Lung (tissue), 12 donors: Measurements from ENCODE around the gene MOB3C. TPM values are rescaled to one million over a fixed set of nuclear protein-coding genes. Genes with fewer than 3 reads are reported as not detected.

ENCODE experiments used
- ATAC-seq: fragments of 200-7000 bp; cut with Tn5 transposase; one replicate; pipeline ENCODE4 v1.9.1; 2020; ENCODE audit warnings: moderate number of reproducible peaks; ENCODE audit not compliant: insufficient read depth, low FRiP score
- DNase-seq, 3 donors: peaks; one replicate each; pipeline ENCODE4 v3.0.0-alpha.2; 2013 to 2017
- H3K27ac ChIP-seq, 2 donors: one replicate each; pipeline ENCODE4 v1.5.1; 2013; ENCODE audit warnings: mild to moderate bottlenecking in 2 of 2, moderate library complexity in 2 of 2, control low read depth in 1 of 2, inconsistent platforms in 1 of 2, low read depth in 1 of 2, low read length in 1 of 2
- H3K27me3 ChIP-seq, 3 donors: one replicate each; pipeline ENCODE4 v1.5.1; 2013; ENCODE audit warnings: low read length in 2 of 3; ENCODE audit not compliant: control insufficient read depth in 3 of 3, insufficient read depth in 3 of 3
- H3K36me3 ChIP-seq, 4 donors: one replicate each; pipeline ENCODE4 v1.5.1; 2013; ENCODE audit warnings: low read length in 4 of 4, mild to moderate bottlenecking in 1 of 4, moderate library complexity in 1 of 4; ENCODE audit not compliant: control insufficient read depth in 4 of 4, insufficient read depth in 4 of 4
- H3K4me1 ChIP-seq, 5 donors: one replicate each; pipeline ENCODE4 v1.5.1; 2013; ENCODE audit warnings: low read length in 5 of 5, mild to moderate bottlenecking in 2 of 5, moderate library complexity in 1 of 5; ENCODE audit not compliant: control insufficient read depth in 5 of 5, insufficient read depth in 5 of 5
- H3K4me3 ChIP-seq: one replicate; pipeline ENCODE4 v1.5.1; 2013; ENCODE audit warnings: mild to moderate bottlenecking, control low read depth, moderate library complexity
- H3K9ac ChIP-seq, 2 donors: one replicate each; pipeline ENCODE4 v1.5.1; 2013; ENCODE audit warnings: low read length in 2 of 2, control low read depth in 1 of 2; ENCODE audit not compliant: insufficient read depth in 1 of 2
- H3K9me3 ChIP-seq, 4 donors: one replicate each; pipeline ENCODE4 v1.5.1; 2013; ENCODE audit warnings: low read length in 3 of 4, mild to moderate bottlenecking in 1 of 4, moderate library complexity in 1 of 4; ENCODE audit not compliant: control insufficient read depth in 4 of 4, insufficient read depth in 3 of 4
- WGBS, 2 donors: extraction: QIAGEN DNeasy Blood & Tissue Kit; methylation state at CpG; one replicate each; pipeline ENCODE4 v1.1.7; 2013; 5-methylcytosine and 5-hydroxymethylcytosine counted together
- polyA plus RNA-seq, 2 donors: library from polyadenylated mRNA; stranded (reverse); fragments of 200-250 nt; gene quantifications; one replicate each; pipeline ENCODE4 v1.2.1, GENCODE V29; 2013
- total RNA-seq, 2 donors: library from RNA; depleted of rRNA in 1 of 2; stranded (reverse); fragments of >200 nt in 1 of 2; gene quantifications; one replicate each; pipeline ENCODE4 v1.2.1, GENCODE V29; 2014 to 2021
- TF ChIP-seq, protein P1 (sequence below): IDR thresholded peaks from 2 replicates; pipeline ENCODE4 v1.5.1; 2012; ENCODE audit warnings: mild to moderate bottlenecking; ENCODE audit errors: control extremely low read depth, extremely low read depth
- donor health status: control.
- donor health status: control.
- donor health status: Bipolar disorder and iron deficiency.
- donor health status: healthy.
- donor health status: DM: yes; HTN: yes; CAD: no.

The MOB3C gene
- total and polyA plus RNA-seq, 4 donors, result 10.6 to 28.7 (median 16.5) TPM

- TF ChIP-seq, protein P1, sequence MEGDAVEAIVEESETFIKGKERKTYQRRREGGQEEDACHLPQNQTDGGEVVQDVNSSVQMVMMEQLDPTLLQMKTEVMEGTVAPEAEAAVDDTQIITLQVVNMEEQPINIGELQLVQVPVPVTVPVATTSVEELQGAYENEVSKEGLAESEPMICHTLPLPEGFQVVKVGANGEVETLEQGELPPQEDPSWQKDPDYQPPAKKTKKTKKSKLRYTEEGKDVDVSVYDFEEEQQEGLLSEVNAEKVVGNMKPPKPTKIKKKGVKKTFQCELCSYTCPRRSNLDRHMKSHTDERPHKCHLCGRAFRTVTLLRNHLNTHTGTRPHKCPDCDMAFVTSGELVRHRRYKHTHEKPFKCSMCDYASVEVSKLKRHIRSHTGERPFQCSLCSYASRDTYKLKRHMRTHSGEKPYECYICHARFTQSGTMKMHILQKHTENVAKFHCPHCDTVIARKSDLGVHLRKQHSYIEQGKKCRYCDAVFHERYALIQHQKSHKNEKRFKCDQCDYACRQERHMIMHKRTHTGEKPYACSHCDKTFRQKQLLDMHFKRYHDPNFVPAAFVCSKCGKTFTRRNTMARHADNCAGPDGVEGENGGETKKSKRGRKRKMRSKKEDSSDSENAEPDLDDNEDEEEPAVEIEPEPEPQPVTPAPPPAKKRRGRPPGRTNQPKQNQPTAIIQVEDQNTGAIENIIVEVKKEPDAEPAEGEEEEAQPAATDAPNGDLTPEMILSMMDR, result no peak
- ATAC-seq (peak; percentile 27), DNase-seq (peak in 2 of 3 donors; percentile 20 to 25)
- Histone ChIP-seq H3K9me3 (no peaks in the 10 kb centered on the region), H3K36me3 (peaks cover 0 to 18% (median 15%) of the 10 kb centered on the region in 4 donors), H3K4me3 (no peak overlapping the region), H3K27ac (no peak overlapping the region), H3K4me1 (peaks cover 0 to 4% (median 0%) of the 10 kb centered on the region in 5 donors), H3K9ac (no peak overlapping the region), H3K27me3 (no peaks in the 10 kb centered on the region)
- 24 to 50% methylated on average over 3 of the region's 3 CpGs for WGBS, 2 donors
These were observed 21.5 kb downstream of the MOB3C start for GRCh38 chr1:46595127-46595526.

DNA sequence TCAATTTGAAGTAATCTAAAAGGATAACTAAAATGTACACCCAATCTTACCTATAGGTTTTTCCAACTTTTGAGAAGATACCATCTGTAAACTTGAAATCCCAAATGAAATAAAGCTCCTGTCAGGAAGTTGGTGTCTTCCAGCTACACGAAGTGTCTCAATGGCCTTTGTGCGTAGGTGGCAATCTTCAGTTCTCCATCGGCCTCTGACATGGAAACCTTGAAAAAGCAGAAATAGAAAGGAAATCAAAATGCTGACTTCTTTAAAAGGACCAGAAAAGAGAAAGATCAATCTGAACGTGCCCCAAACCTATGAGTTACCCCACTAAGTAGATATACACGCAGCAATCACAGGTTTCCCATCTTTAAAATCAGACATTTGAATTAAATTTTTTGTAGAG is 22.5 kb downstream of the MOB3C start:
- no peaks in the 10 kb centered on the region for H3K27me3 ChIP-seq
- H3K27ac ChIP-seq, result no peak overlapping the region
- whole genome bisulfite sequencing, 2 donors, result 57 to 74% methylated on average over 5 of the region's 5 CpGs
- no peak overlapping the region for H3K4me3 ChIP-seq
- ATAC-seq (no peak), DNase-seq (no peak)
- no peak overlapping the region for H3K9ac ChIP-seq
- TF ChIP-seq, protein P1, result no peak
- peaks cover 0 to 24% (median 20%) of the 10 kb centered on the region in 4 donors for H3K36me3 ChIP-seq
- H3K9me3 ChIP-seq, result no peaks in the 10 kb centered on the region
- H3K4me1 ChIP-seq, result peaks cover 0 to 1% (median 0%) of the 10 kb centered on the region in 5 donors

- no peak for ATAC-seq
- Histone ChIP-seq H3K9ac (no peak overlapping the region), H3K9me3 (no peaks in the 10 kb centered on the region), H3K27me3 (no peaks in the 10 kb centered on the region), H3K4me3 (no peak overlapping the region), H3K4me1 (peaks cover 0 to 1% (median 0%) of the 10 kb centered on the region in 5 donors), H3K36me3 (peaks cover 2 to 26% (median 22%) of the 10 kb centered on the region in 4 donors), H3K27ac (no peak overlapping the region)
- no peak for DNase-seq
- TF ChIP-seq, protein P1, result no peak
- WGBS, 2 donors, result 85 to 86% methylated on average over 4 of the region's 4 CpGs
These were observed 23.8 kb downstream of the MOB3C start for GRCh38 chr1:46592823-46593222.

DNA sequence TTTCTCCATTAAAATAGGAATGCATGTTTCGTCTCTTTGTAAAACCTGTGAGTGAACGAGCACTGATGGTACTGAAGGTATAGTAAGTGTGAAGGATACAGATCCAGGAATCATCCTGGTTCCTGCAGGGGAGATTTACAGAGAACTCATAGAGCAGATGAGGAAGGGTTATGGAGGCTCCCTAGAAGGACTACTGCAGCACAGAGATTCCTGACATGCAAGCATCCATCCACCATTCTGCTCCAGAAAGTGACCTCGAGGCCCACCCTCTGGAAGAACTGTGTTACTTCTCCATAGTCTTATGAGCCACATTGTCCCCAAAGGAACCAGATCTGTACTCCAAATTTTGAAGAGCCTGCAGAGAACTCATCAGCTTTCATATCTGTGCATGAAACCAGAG is 27.1 kb downstream of the MOB3C start:
- Histone ChIP-seq H3K36me3 (peaks cover 3 to 38% (median 24%) of the 10 kb centered on the region in 4 donors), H3K27me3 (no peaks in the 10 kb centered on the region), H3K9ac (no peak overlapping the region), H3K27ac (no peak overlapping the region), H3K4me3 (no peak overlapping the region), H3K9me3 (no peaks in the 10 kb centered on the region), H3K4me1 (peaks cover 0 to 2% (median 0%) of the 10 kb centered on the region in 5 donors)
- TF ChIP-seq, protein P1, result no peak
- DNase-seq (no peak), ATAC-seq (no peak)
- WGBS, 2 donors, result 98 to 99% methylated on average over 3 of the region's 3 CpGs
